GM18499 (cell line): ENCODE results near the gene IMPG1.
"Not testable (repeated sequence)": the region's sequence is repeated elsewhere in the genome, so short reads cannot be mapped to it uniquely, and the experiment has no call there.

ENCODE experiments used
- ATAC-seq: cut with Tn5 transposase; IDR thresholded peaks from one replicate; pipeline ENCODE4 v1.9.1; 2021; ENCODE audit warnings: moderate number of reproducible peaks; ENCODE audit not compliant: insufficient read depth, unreplicated experiment

Gene IMPG1

DNA sequence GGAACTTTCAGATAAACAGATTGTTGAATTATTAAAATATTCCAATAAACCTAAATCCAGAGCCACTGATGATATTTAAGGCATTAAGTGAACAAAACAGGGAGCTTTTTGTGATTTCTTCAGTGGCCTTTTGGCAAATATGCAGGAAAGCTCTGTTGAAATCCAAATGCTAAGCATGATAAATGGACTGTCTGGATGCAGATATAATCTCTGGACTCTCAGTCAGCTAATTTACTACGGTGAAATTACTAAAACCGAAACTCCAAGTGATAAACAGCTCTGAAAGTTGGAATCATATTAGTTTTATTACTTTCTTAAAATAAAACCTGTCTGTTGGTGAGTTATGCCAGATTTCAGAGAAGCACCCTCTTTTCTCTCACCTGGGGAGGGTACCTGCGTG is 120.3 kb downstream of the IMPG1 start:
- no peak for ATAC-seq

DNA sequence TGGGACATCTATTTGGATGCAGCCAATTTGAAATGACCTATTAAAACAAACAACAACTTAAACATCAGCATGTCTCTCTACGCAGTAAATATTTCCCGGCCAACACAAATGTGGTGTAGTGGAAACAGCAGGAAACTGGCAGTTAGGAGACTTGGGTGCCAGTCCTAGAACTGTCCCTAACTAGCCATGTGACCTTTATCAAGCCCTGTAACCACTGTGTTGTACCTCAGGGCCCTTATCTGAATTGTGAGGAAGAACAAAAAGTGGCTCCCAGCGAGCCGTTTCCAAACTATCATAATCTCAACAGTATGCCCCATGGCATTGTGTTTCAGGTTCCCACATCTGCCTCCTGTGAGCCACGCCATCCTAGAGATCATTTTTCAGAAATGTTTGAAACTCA is 124.5 kb downstream of the IMPG1 start:
- ATAC-seq: no peak

DNA sequence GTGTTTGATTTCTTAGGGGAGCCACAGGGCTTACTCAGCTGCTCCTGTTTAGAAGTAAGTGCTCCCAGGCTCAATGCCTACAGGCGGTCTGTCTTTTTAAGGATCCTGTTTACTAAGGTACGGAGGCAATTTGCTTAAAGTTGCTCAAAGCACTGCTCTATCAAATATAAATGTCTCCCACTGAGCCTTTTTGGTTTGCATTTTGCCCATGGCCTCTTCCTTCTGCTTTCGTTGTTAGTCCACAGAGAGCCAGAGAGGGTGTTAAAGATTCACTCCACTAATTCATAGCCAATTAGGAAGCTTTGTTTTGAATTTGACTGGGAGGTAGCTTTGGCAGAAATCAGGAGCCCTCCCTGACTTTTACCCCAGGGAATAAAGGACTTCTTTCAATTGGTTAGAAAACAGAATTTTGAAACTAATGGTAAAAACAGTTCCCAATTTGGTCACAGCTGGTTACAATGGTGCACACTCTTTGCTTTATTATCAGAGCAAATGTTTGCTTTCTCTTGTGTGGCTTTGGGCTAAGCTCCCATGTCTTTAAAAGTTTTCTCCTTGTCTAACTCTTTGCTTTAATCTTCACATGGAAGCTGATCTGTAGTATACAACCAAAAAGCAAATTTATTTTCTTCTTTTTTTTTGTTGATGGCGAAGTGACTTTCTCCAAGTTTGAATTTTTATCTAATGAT is 126.2 kb downstream of the IMPG1 start:
- no peak for ATAC-seq

DNA sequence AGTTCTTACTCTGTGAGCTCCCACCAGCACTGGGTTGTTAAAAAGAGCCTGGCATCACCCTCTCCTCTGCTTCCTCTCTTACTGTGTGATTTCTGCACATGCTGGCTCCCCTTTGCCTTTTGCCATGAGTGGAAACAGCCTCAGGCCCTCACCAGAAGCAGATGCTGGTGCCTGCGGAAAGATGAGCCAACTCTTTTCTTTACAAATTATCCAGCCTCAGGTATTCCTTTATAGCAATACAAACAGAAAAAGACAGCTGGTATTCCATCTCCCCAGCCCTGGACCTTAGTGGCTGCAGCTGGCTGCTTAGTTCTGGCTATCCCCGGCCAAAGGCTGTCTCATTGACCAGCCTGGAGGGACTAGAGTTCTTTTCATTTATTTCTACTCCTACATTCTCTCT is 129.1 kb downstream of the IMPG1 start:
- no peak for ATAC-seq

DNA sequence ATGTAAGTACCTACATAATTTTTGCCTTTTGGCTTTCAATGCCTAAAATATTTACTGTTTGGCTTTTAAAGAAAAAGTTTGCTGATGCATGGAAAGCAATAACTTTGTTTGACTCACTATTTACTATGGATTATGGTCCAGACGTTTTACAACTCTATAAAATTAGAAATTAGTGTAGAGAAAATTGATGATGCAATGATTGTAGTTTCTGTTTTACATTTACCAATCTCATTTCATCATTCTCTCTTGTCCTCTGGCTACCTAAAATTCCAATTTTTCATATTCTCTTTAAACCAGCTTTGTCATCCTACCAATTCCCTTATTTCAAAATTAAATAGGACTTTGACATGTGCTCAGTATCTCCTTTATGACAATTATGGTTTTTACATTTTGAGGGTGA is 131.0 kb downstream of the IMPG1 start:
- ATAC-seq: no peak

DNA sequence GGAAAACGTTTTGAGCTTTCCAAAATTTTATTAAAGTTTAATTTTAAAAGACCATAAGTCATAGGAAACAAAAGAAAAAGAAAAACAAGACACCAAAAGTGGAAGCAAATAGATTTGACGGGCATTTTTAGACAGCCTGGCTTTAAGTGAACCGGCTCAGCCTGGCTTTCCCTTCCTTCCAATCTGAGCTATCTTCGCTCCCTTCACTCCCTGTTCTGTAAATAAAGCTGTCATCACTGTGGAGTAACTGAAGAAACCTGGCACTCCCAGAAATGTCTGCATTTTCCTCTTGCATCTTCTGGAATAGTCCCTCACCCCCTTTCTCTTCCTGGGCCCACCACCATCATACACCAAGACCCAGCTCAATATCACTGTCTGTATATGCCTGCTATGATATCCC is 131.9 kb downstream of the IMPG1 start:
- ATAC-seq: no peak

DNA sequence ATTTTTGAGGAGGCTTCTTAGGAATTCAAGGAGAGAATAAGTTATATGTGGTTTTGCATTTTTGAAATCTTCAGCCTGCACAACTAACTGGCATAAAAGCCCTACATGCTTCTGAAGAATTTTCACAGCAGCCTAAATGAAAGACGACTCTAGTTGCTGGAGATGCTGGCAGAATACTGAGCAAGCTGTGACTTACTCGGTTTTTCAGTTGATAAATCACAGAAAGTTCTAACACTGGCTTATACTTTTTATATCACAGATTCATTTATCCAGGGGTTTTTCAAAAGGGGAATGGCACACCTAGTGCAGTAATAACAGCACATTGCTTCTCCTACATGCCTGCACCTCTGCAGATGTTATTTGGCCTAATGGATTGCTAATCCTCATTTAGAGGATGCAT is 134.6 kb downstream of the IMPG1 start:
- no peak for ATAC-seq

DNA sequence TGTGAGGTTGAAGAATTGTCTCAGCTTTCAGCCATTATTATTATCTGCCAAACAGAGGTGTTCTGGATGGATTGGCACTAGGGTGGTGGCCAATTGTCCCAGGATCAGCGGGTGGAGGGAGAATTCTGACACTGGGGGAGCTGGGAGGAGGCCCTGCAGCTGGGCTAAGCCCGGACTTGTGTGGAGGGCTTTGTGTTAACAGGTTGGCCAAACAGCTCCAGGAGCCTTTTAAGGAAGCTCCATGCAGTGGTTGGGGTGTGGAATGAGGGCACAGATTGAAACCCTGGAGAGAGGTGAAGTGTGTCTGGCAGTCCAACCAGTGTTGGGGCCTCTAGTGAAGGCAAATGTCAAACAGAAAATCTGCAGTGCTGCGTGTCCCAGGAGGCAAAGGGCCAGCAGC is 135.8 kb downstream of the IMPG1 start:
- ATAC-seq: no peak

DNA sequence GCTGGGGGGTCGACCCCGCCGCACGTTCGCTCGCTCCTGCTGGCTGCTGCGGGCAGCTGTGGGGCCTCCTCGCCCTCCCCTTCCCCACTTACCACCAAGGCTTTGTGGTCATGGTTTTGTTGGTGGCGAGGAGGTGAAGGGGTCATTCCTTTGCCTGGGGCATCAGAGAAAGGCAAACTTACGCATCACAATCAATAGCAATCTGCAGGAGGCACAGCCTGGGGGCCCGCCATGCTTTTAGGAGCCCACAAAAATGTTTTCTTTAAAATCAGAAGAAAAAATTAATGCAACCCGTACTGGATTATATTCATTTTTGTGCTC is 137.0 kb downstream of the IMPG1 start:
- no peak for ATAC-seq

DNA sequence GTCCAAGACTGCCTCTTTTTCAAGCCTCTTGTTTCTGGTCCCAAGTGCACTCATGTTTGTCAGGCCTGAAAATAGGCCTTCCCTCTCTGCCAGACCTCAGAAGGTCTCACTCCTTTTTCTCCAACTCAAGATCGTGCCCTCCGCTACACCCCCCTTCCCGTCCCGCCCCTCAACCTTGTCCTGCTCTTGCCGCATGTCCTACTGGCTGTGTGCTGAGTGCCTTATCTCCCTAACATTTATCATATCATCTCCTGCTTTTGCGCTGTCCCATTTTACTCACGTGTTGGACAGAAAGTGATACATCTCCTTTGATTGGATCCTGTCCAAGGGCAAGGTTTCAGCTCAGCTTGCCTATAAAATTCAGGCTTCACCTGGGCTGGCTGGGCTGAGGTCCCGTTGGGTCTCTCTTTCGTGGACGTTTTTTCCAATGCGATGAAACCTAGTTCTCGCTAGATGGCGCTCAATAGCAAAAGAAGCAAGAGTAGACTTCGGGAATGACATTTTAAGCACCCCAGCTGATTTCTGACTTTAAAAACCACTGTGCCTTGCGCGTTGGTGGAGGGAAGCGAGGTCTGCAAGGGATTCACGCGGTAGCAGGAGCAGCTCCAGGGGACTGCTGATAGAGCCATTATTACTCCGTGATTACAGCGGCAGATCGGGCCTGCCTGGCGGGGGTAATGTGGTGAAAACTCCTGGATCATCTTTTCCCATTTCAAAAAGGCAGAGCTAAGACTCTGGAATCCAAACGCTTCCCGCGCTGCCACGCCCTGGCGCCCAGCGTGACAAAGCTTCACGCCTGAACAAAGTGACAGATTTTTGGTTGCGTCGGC is 137.6 kb downstream of the IMPG1 start:
- ATAC-seq: no peak

DNA sequence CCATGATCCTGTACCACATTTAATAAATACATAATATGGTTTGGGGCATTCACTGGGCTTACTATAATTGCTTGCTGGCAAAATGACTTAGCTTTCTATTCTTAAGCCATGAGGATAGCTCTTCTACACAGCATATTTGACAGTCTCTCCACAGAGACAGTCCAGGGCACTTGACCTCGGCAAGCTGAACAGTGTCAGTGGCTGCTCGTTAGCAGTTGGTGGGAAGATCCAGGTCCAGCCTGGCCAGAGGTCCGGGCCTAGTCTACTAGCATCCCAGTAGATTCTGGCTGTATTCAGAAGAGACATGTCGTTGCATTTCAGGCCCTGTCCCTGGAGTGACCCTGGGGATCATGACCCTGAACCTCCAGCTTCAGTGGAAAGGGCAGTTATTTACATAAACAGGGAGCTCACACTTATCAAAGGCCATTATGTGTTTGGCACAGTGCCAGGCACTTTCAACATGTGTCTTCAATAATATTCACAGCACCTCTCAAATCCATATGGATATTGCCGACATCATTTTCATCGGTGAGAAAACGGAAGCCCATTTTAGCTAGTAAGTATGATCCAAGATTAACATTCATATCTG is 139.0 kb downstream of the IMPG1 start:
- no peak for ATAC-seq

DNA sequence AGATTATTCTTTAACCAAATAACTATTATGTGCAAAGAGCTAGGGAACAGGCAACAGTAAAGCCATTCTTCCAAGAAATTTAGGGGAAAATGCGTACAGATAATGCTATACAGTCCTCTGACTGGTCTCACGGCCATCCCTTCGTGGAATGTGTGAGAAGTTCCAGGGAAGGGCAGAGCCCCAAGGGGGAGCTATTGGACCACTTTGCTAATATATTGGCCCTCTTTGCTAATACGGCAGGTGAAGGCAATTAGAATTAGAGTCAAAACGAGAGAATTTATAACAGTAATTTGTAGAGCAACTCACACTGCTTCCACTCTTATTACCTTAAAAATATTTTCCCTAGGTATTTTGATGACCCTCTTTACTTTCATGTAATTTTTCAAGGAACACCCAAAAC is 140.4 kb downstream of the IMPG1 start:
- ATAC-seq: no peak

DNA sequence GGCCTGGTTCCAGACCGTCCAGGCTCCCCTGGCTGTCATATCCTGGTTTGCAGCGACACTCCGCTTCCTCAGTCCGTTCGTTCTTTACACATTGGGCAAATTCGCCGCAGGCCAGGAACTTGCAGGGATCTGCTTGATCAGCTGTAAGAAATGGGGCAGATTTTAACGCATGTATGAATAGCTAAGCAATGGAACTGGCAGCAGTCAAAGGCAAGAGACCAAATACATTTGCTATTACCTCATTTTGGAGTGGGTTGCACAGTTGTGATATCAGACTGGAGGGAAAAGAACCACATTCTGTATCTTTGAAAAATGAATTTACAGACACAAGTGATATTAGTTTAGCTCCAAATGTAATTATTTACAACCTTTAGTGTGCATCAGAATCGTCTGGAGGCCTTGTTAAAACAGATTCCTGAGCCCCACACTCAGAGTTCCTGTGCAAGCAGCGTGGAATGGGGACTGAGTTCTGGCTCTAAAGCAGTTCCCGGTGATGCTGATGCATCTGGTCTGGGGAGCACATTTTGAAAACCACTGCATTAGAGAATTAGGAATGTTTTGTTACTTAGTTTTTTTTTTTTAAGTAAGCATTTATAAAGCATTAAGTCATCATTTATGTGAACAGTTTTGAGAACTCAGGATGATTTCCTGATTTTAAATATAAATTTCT is 141.3 kb downstream of the IMPG1 start:
- no peak for ATAC-seq

DNA sequence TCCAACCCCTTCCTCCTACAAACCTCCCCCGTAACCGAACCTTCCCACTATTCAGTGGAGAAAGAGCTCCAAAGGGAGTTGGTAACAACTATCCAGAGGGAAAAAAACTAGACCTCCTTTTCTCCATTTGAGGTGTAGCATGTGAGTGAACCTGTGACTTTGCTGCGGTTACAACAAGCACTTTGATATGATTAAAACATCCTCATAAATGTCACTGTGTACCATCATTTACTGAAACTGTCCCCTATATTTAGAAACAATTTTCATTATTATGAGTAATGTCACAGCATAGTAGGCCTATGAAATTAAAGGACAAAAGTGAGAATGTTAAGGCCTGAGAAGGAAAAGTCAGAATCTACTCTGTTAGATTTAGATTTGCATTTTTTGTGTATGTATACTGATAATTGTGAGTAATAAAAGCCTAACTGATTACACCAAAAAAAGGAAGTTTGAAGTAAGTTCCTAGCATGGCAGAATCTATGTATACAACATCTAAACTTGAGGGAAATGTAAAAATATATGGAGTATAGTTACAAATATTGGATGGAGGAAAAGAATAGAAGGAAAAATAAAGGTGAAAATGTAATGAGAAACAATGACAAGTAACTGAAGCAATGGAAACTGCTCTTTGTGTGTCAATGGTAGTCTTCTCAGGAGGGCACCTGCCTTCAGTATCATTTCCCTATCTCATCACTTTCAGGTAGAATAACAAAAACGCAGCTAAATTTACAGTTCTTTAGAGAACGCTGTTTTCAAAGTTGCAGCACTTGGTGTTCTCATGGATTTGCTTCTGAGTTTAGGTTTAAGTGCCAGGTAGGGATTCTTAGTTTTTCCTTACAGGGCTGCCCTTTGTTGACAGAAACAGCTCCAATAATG is 145.9 kb downstream of the IMPG1 start:
- ATAC-seq: peak; percentile 48

DNA sequence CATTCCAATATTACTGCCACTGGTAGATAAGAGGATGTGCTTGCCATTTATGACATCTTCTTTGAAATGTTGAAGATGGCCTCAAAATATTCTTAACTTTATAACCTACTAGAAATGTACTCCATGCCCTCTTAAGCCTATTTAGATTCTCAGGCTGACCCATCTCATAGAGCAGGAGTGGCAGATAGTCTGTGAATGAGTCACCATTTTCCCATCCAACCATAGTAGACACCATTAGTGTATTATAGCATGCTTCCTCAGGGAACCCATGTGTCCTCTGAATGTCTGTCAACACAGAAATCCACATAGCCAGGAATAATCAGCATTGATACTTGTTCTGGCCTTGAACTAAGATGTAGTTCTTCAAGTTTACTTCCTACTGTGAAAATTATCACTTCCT is 150.2 kb downstream of the IMPG1 start:
- no peak for ATAC-seq

DNA sequence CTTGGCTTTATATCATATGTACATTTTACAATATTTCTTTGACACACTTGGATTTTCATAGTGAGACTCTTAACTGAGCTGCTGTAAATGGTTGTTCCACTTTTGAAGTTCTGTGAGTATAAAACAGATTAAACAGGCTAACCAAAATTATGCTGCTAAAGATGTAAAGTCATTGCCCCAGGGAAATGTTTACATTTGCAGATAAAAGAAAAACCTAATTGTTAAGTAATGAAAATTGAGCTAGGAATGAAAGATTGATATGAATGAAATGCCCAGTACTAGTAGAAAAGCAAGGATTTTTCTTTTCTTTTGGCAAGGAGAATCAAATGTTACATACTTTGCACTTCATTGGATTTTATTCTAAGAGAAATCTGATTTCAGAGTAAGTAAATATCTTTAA is 159.4 kb downstream of the IMPG1 start:
- no peak for ATAC-seq

DNA sequence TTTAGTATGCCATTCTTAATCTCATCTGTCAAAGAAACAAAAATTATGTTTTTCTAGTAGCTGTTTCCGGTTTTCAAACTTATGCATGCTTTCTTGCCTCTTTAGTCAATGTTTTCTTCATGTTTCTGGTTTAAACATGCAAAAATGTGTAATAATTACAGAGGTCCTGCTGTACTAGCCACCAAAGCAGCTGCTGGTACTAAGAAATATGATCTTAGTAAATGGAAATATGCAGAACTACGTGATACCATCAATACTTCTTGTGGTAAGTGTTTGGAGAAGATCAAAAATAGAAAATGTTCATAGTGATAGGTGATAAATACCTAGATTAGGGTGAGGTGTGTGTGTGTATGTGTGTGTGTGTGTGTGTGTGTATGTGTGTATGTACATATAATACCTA is 165.0 kb downstream of the IMPG1 start:
- no peak for ATAC-seq

DNA sequence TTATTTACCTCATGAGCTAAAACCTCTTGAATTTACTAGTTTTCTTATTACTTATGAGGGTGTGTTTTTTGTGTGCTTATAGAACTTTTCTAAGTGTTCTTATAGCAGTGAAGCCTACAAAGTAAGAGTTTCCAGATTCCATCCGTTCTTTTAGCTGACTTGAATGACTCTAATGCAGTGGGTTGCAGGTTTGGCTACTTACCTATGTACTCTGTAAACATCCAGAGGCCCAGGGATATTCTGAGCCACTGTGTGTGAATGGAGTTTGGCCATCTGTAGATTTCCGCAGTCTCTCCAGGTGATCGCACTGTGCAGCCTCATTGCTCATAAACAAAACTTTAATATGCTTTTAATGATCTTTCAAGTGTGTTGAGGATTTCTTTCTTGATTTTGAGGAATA is 165.6 kb downstream of the IMPG1 start:
- no peak for ATAC-seq

DNA sequence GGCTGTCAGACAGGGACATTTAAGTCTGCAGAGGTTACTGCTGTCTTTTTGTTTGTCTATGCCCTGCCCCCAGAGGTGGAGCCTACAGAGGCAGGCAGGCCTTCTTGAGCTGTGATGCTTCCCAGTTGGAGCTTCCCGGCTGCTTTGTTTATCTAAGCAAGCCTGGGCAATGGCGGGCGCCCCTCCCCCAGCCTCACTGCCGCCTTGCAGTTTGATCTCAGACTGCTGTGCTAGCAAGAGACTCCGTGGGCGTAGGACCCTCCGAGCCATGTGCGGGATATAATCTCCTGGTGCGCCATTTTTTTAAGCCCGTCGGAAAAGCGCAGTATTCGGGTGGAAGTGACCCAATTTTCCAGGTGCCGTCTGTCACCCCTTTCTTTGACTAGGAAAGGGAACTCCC is 167.3 kb downstream of the IMPG1 start:
- not testable (repeated sequence) for ATAC-seq

DNA sequence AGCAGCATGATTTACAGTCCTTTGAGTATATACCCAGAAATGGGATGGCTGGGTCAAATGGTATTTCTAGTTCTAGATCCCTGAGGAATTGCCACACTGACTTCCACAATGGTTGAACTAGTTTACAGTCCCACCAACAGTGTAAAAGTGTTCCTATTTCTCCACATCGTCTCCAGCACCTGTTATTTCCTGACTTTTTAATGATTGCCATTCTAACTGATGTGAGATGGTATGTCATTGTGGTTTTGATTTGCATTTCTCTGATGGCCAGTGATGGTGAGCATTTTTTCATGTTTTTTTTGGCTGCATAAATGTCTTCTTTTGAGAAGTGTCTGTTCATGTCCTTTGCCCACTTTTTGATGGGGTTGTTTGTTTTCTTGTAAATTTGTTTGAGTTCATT is 172.2 kb downstream of the IMPG1 start:
- not testable (repeated sequence) for ATAC-seq
